H1 (cell line): Measurements from ENCODE around the gene RANBP3L. TPM values are rescaled to one million over a fixed set of nuclear protein-coding genes. Genes with fewer than 3 reads are reported as not detected.

ENCODE experiments used
- CTCF ChIA-PET: fragments of 300-600 bp; sonication (Branson Sonifier 250); formaldehyde crosslinking; loops from one replicate; lab custom pipeline; 2021; ENCODE audit not compliant: partially characterized antibody; lab: Charles Lee
- POLR2A ChIA-PET: fragments of 300-600 bp; sonication (Branson Sonifier 250); formaldehyde crosslinking; loops from one replicate; lab custom pipeline; 2021; ENCODE audit warnings: inconsistent platforms; ENCODE audit not compliant: partially characterized antibody; lab: Charles Lee
- DNase-seq, 2 experiments: peaks; one replicate each; pipeline versions ENCODE4 v3.0.0 to v3.0.0-alpha.2; 2010 to 2022; ENCODE audit warnings: low spot score in 2 of 2, low read depth in 1 of 2, mixed read lengths in 1 of 2
- FAIRE-seq: peaks from 2 replicates; lab custom pipeline; 2011; peaks lifted over from hg19 to GRCh38; lab: Jason Lieb, UNC
- H2AFZ ChIP-seq: 2 replicates; pipeline ENCODE4 v1.8.1; 2012; ENCODE audit warnings: low read length, inconsistent platforms
- H2AK5ac ChIP-seq: 2 replicates; pipeline ENCODE4 v1.6.1; 2013; ENCODE audit warnings: low read depth, low read length
- H2BK120ac ChIP-seq: replicated peaks from 2 replicates; pipeline ENCODE3; 2013; ENCODE audit warnings: low read depth, low read length, inconsistent platforms
- H2BK12ac ChIP-seq: 2 replicates; pipeline ENCODE4 v1.6.1; 2013; ENCODE audit warnings: low read depth, low read length
- H2BK15ac ChIP-seq: 2 replicates; pipeline ENCODE4 v1.6.1; 2013; ENCODE audit warnings: low read length
- H2BK20ac ChIP-seq: 2 replicates; pipeline ENCODE4 v1.6.1; 2013; ENCODE audit warnings: low read length
- H2BK5ac ChIP-seq: 2 replicates; pipeline ENCODE4 v1.6.1; 2013; ENCODE audit warnings: low read depth, low read length
- H3K14ac ChIP-seq: 2 replicates; pipeline ENCODE4 v1.6.1; 2013; ENCODE audit warnings: inconsistent platforms; ENCODE audit not compliant: insufficient read length
- H3K18ac ChIP-seq: 2 replicates; pipeline ENCODE4 v1.6.1; 2013; ENCODE audit warnings: low read length; ENCODE audit errors: extremely low read depth
- H3K23ac ChIP-seq: 2 replicates; pipeline ENCODE4 v1.6.1; 2013; ENCODE audit warnings: inconsistent platforms; ENCODE audit not compliant: insufficient read length
- H3K23me2 ChIP-seq: 2 replicates; pipeline ENCODE4 v1.6.1; 2013; ENCODE audit warnings: low read depth, low read length
- H3K27ac ChIP-seq: 2 replicates; pipeline ENCODE4 v1.6.1; 2011; ENCODE audit warnings: low read depth, low read length, inconsistent platforms
- H3K27me3 ChIP-seq, 4 experiments: replicated peaks in 1 of 4; 1 replicate in 1 of 4; 2 replicates in 3 of 4; pipeline versions ENCODE4 v1.6.1 to v1.8.1; 2011 to 2013; ENCODE audit warnings: low read length in 3 of 4, mild to moderate bottlenecking in 3 of 4, inconsistent platforms in 2 of 4, mixed read lengths in 2 of 4, moderate library complexity in 1 of 4; ENCODE audit not compliant: control insufficient read depth in 3 of 4, insufficient read depth in 3 of 4; ENCODE audit errors: extremely low read depth in 1 of 4
- H3K36me3 ChIP-seq, 4 experiments: 2 replicates each; pipeline versions ENCODE4 v1.6.1 to v1.8.1; 2011 to 2013; ENCODE audit warnings: mild to moderate bottlenecking in 4 of 4, low read length in 3 of 4, moderate library complexity in 2 of 4, control low read depth in 1 of 4, inconsistent platforms in 1 of 4; ENCODE audit not compliant: insufficient read depth in 4 of 4, control insufficient read depth in 2 of 4
- H3K4ac ChIP-seq: replicated peaks from 2 replicates; pipeline ENCODE3; 2013; ENCODE audit warnings: low read length, low read depth, mixed read lengths, inconsistent platforms; ENCODE audit not compliant: insufficient read length
- H3K4me1 ChIP-seq, 4 experiments: replicated peaks in 1 of 4; 1 replicate in 1 of 4; 2 replicates in 3 of 4; pipeline versions ENCODE4 v1.6.1 to v1.8.1; 2011 to 2013; ENCODE audit warnings: low read length in 3 of 4, inconsistent platforms in 2 of 4, mixed read lengths in 1 of 4; ENCODE audit not compliant: insufficient read depth in 4 of 4, control insufficient read depth in 3 of 4
- H3K4me2 ChIP-seq, 2 experiments: 2 replicates each; pipeline versions ENCODE4 v1.6.1 to v1.8.1; 2011 to 2013; ENCODE audit warnings: low read depth in 2 of 2, low read length in 2 of 2, control low read depth in 1 of 2, inconsistent platforms in 1 of 2, mild to moderate bottlenecking in 1 of 2; ENCODE audit not compliant: insufficient read depth in 1 of 2
- H3K4me3 ChIP-seq, 4 experiments: fragments of 200-600, 300-600 bp in 1 of 4; sonication (generic), shearing (Covaris generic), sonication (Bioruptor Twin) in 1 of 4; 2 replicates each; pipeline versions ENCODE4 v1.5.1 to v1.8.1; 2011 to 2016; ENCODE audit warnings: low read length in 4 of 4, low read depth in 3 of 4, control low read depth in 2 of 4, inconsistent platforms in 2 of 4, mild to moderate bottlenecking in 2 of 4, mixed read lengths in 1 of 4, moderate library complexity in 1 of 4; ENCODE audit not compliant: insufficient read depth in 2 of 4; ENCODE audit errors: extremely low read depth in 1 of 4
- H3K56ac ChIP-seq: replicated peaks from 2 replicates; pipeline ENCODE3; 2013; ENCODE audit warnings: low read depth, mild to moderate bottlenecking, mixed read lengths, low read length, inconsistent platforms; ENCODE audit not compliant: insufficient read length
- H3K79me1 ChIP-seq: 2 replicates; pipeline ENCODE4 v1.6.1; 2013; ENCODE audit warnings: low read depth, low read length, control low read depth
- H3K79me2 ChIP-seq, 2 experiments: 2 replicates each; pipeline versions ENCODE4 v1.6.1 to v1.8.1; 2012 to 2013; ENCODE audit warnings: low read length in 2 of 2, mild to moderate bottlenecking in 2 of 2, inconsistent platforms in 1 of 2; ENCODE audit not compliant: insufficient read depth in 2 of 2, control insufficient read depth in 1 of 2
- H3K9ac ChIP-seq, 4 experiments: replicated peaks in 1 of 4; 1 replicate in 1 of 4; 2 replicates in 3 of 4; pipeline versions ENCODE4 v1.6.1 to v1.8.1; 2011 to 2013; ENCODE audit warnings: low read depth in 3 of 4, low read length in 3 of 4, control low read depth in 2 of 4, mild to moderate bottlenecking in 2 of 4, moderate library complexity in 2 of 4, inconsistent platforms in 1 of 4; ENCODE audit errors: extremely low read depth in 1 of 4
- H3K9me3 ChIP-seq, 2 experiments: 2 replicates each; pipeline versions ENCODE4 v1.6.1 to v1.8.1; 2012 to 2013; ENCODE audit warnings: mild to moderate bottlenecking in 2 of 2, moderate library complexity in 2 of 2, control low read depth in 1 of 2, inconsistent platforms in 1 of 2, low read depth in 1 of 2, low read length in 1 of 2, mixed read lengths in 1 of 2; ENCODE audit not compliant: insufficient read depth in 2 of 2
- H4K20me1 ChIP-seq, 2 experiments: replicated peaks in 1 of 2; 2 replicates each; pipeline versions ENCODE3 to v1.8.1; 2011 to 2013; ENCODE audit warnings: inconsistent platforms in 2 of 2, low read length in 2 of 2, mild to moderate bottlenecking in 1 of 2; ENCODE audit not compliant: insufficient read depth in 2 of 2, control insufficient read depth in 1 of 2
- H4K5ac ChIP-seq: 2 replicates; pipeline ENCODE4 v1.6.1; 2013; ENCODE audit warnings: low read length, low read depth, mixed read lengths, inconsistent platforms; ENCODE audit not compliant: insufficient read length
- H4K8ac ChIP-seq: 2 replicates; pipeline ENCODE4 v1.8.0; 2013; ENCODE audit warnings: mild to moderate bottlenecking, moderate library complexity, low read length, inconsistent platforms; ENCODE audit not compliant: insufficient read depth; ENCODE audit errors: extremely low read depth
- H4K91ac ChIP-seq: replicated peaks from 2 replicates; pipeline ENCODE3; 2013; ENCODE audit warnings: low read length, mixed read lengths, inconsistent platforms; ENCODE audit not compliant: insufficient read length
- ATF2 ChIP-seq: IDR thresholded peaks from 2 replicates; pipeline ENCODE4 v1.6.1; 2012; ENCODE audit warnings: low read length, inconsistent platforms
- CTCF ChIP-seq, 3 experiments: IDR thresholded peaks; 1 replicate in 2 of 3; 2 replicates in 1 of 3; pipeline versions ENCODE4 v1.5.1 to v1.6.1; 2011; ENCODE audit warnings: low read length in 3 of 3, mild to moderate bottlenecking in 3 of 3, inconsistent platforms in 2 of 3, low read depth in 1 of 3, moderate library complexity in 1 of 3; ENCODE audit not compliant: insufficient read depth in 1 of 3; ENCODE audit errors: control extremely low read depth in 1 of 3
- E2F6 ChIP-seq: IDR thresholded peaks from 2 replicates; pipeline ENCODE4 v1.6.1; 2012; ENCODE audit warnings: inconsistent platforms
- MAX ChIP-seq: IDR thresholded peaks from 2 replicates; pipeline ENCODE4 v1.6.1; 2012; ENCODE audit warnings: inconsistent platforms
- PHF8 ChIP-seq: fragments of 200-600 bp; sonication (generic); conservative IDR thresholded peaks from 2 replicates; pipeline ENCODE4 v1.7.1; 2012; ENCODE audit warnings: low read depth, mild to moderate bottlenecking, inconsistent platforms, low read length, moderate library complexity
- POLR2A ChIP-seq, 2 experiments: IDR thresholded peaks; 1 replicate in 1 of 2; 2 replicates in 1 of 2; pipeline ENCODE4 v1.6.1; 2011; ENCODE audit warnings: low read depth in 2 of 2, low read length in 2 of 2, mild to moderate bottlenecking in 2 of 2; ENCODE audit errors: control extremely low read depth in 1 of 2
- RBBP5 ChIP-seq: IDR thresholded peaks from 2 replicates; pipeline ENCODE4 v1.7.1; 2012; ENCODE audit warnings: low read depth, mild to moderate bottlenecking, inconsistent platforms, low read length, moderate library complexity, borderline replicate concordance
- SP2 ChIP-seq: IDR thresholded peaks from 2 replicates; pipeline ENCODE4 v1.6.1; 2012; ENCODE audit warnings: mild to moderate bottlenecking, low read length, inconsistent platforms
- WGBS, 2 experiments: shearing (Covaris generic) in 1 of 2; methylation state at CpG; one replicate each; pipeline versions ENCODE4 v1.1.6 to v1.1.7; 2013 to 2015; ENCODE audit warnings: low lambda C conversion rate in 2 of 2, mixed read lengths in 2 of 2, inconsistent platforms in 1 of 2, low coverage in 1 of 2, missing lambda C conversion rate in 1 of 2; ENCODE audit not compliant: insufficient replicate concordance in 2 of 2, insufficient coverage in 1 of 2, insufficient read length in 1 of 2; ENCODE audit errors: extremely low coverage in 1 of 2, missing lambda C conversion rate in 1 of 2; 5-methylcytosine and 5-hydroxymethylcytosine counted together
- polyA plus RNA-seq, 7 experiments: library from polyadenylated mRNA; depleted of rRNA in 3 of 7; stranded (reverse) in 5 of 7; unstranded in 2 of 7; fragments of >200 nt in 5 of 7; fragments of 200-250 nt in 2 of 7; gene quantifications; 1 replicate in 5 of 7; 2 replicates in 1 of 7; 4 replicates in 1 of 7; pipeline versions ENCODE4 v1.2.1 to v1.2.3, GENCODE V29; 2011 to 2013; ENCODE audit warnings: missing spikeins in 2 of 7, mixed read lengths in 2 of 7
- total RNA-seq: library from RNA; stranded (reverse); fragmentation: NEBNext Ultra II Directional; extraction: Animal tissue kit (Norgen Biotek cat#: 25700); gene quantifications from 2 replicates; pipeline ENCODE4 v1.2.1, GENCODE V29; 2021

The RANBP3L gene
- total and polyA plus RNA-seq, 2 of the 8 experiments (the other 6 are each of a cell fraction or from before 2014, with no cell fraction given): not detected

GRCh38 chr5:36264202-36264760, 37.4 kb downstream of the RANBP3L start:
- Histone ChIP-seq H4K5ac (no peak overlapping the region), H2AK5ac (no peak overlapping the region), H3K9ac (no peak overlapping the region), H3K79me2 (no peaks in the 10 kb centered on the region), H2AFZ (no peak overlapping the region), H3K56ac (no peak overlapping the region), H3K4me2 (no peak overlapping the region), H2BK5ac (no peak overlapping the region), H4K20me1 (no peaks in the 10 kb centered on the region), H3K27ac (no peak overlapping the region), H2BK120ac (no peak overlapping the region), H2BK20ac (no peak overlapping the region), H4K8ac (no peak overlapping the region), H3K4ac (no peak overlapping the region), H3K27me3 (no peaks in the 10 kb centered on the region), H2BK15ac (no peak overlapping the region), H2BK12ac (no peak overlapping the region), H4K91ac (no peak overlapping the region), H3K79me1 (no peaks in the 10 kb centered on the region), H3K36me3 (no peaks in the 10 kb centered on the region), H3K4me3 (no peak overlapping the region), H3K18ac (no peak overlapping the region), H3K23ac (no peak overlapping the region), H3K4me1 (no peaks in the 10 kb centered on the region), H3K9me3 (no peaks in the 10 kb centered on the region), H3K23me2 (no peaks in the 10 kb centered on the region), H3K14ac (no peak overlapping the region)
- CTCF ChIA-PET: interaction anchor here (0.6 to 4.8 kb wide), 25 partner anchors 8 to 619 kb away, joined by 3 to 46 read pairs (median 4); no protein-coding TSS in a partner anchor
- POLR2A ChIA-PET: no interaction called here
- FAIRE-seq (no peak), DNase-seq (no peak)
- WGBS, 2 experiments: 87% methylated on average over 4 of the region's 4 CpGs; no CpG with 5 or more reads in 1 of the 2 experiments
- TF ChIP-seq E2F6 (no peak), SP2 (no peak), POLR2A (IDR thresholded peaks at IDR 0.05; ENCODE audit: control extremely low read depth in 1 of 2, low read depth in 2 of 2, low read length in 2 of 2) (no peak), ATF2 (no peak), MAX (no peak), RBBP5 (no peak), CTCF (IDR thresholded peaks at IDR 0.05; ENCODE audit: control extremely low read depth in 1 of 3, insufficient read depth in 1 of 3, low read depth in 1 of 3, low read length in 3 of 3) (no peak), PHF8 (no peak)
